GM12864 (cell line): ENCODE measurements around the gene C1QTNF6.

ENCODE experiments used
- DNase-seq: peaks from one replicate; pipeline ENCODE4 v3.0.0-alpha.2; 2011; ENCODE audit warnings: low read depth
- H3K4me3 ChIP-seq: 2 replicates; pipeline ENCODE4 v1.5.1; 2011; ENCODE audit warnings: mild to moderate bottlenecking, low read depth, low read length, control low read depth
- CTCF ChIP-seq: IDR thresholded peaks from 2 replicates; pipeline ENCODE4 v1.5.1; 2011; ENCODE audit warnings: low read depth, mild to moderate bottlenecking, moderate library complexity, low read length, control low read depth, inconsistent platforms; ENCODE audit errors: missing control alignments

Gene C1QTNF6

GRCh38 chr22:37167176-37167980 lies 20.7 kb downstream of the C1QTNF6 start:
- DNase-seq, result no peak
- no peak for TF ChIP-seq CTCF
- H3K4me3 ChIP-seq, result no peak overlapping the region

- peak overlapping the region; percentile 31 for H3K4me3 ChIP-seq
- peak; percentile 93 for TF ChIP-seq CTCF
- peak; percentile 52 for DNase-seq
Measured at GRCh38 chr22:37166675-37167066, 21.4 kb downstream of the C1QTNF6 start.

GRCh38 chr22:37165940-37166674 lies 21.9 kb downstream of the C1QTNF6 start:
- no peak for TF ChIP-seq CTCF
- DNase-seq, result no peak
- H3K4me3 ChIP-seq, result no peak overlapping the region

GRCh38 chr22:37165066-37165465 lies 23.0 kb downstream of the C1QTNF6 start:
- TF ChIP-seq CTCF, result no peak
- DNase-seq, result no peak
- H3K4me3 ChIP-seq, result no peak overlapping the region

- TF ChIP-seq CTCF, result no peak
- DNase-seq, result no peak
- no peak overlapping the region for H3K4me3 ChIP-seq
Measured at GRCh38 chr22:37164505-37164887, 23.6 kb downstream of the C1QTNF6 start.

- DNase-seq, result peak; percentile 91
Measured at GRCh38 chr22:37163575-37164504, 24.2 kb downstream of the C1QTNF6 start.

More at GRCh38 chr22:37163575-37164504, 24.2 kb downstream of the C1QTNF6 start:
- peak overlapping the region; percentile 5; the same call in 1 of the 2 replicates for H3K4me3 ChIP-seq
- TF ChIP-seq CTCF, result no peak
